Thoracic aorta (tissue), 2 donors: ENCODE results near the gene PNMA8A. TPM values are rescaled to one million over a fixed set of nuclear protein-coding genes. Genes with fewer than 3 reads are reported as not detected.
A peak's percentile ranks its signal among the peaks of the same experiment; 100 is the strongest.

ENCODE experiments used
- ATAC-seq: fragments of 150-250 bp; one replicate; pipeline ENCODE4 v1.8.0; 2017; ENCODE audit warnings: low read depth; ENCODE audit not compliant: insufficient number of reproducible peaks, low FRiP score
- DNase-seq: peaks from one replicate; pipeline ENCODE4 v3.0.0-alpha.2; 2020; ENCODE audit warnings: low spot score
- H3K27ac ChIP-seq, 2 donors: fragments of 200-600 bp; sonication (generic); 1 replicate in 1 of 2; 2 replicates in 1 of 2; pipeline ENCODE4 v1.5.1; 2016; ENCODE audit warnings: mild to moderate bottlenecking in 2 of 2, moderate library complexity in 2 of 2
- H3K27me3 ChIP-seq: fragments of 200-600 bp; sonication (generic); replicated peaks from 2 replicates; pipeline ENCODE4 v1.6.0; 2016; ENCODE audit warnings: mild to moderate bottlenecking; ENCODE audit not compliant: insufficient read depth
- H3K36me3 ChIP-seq: fragments of 200-600 bp; sonication (generic); one replicate; pipeline ENCODE4 v1.5.1; 2016
- H3K4me1 ChIP-seq, 2 donors: fragments of 200-600 bp; sonication (generic); 1 replicate in 1 of 2; 2 replicates in 1 of 2; pipeline versions ENCODE4 v1.5.1 to v1.6.0; 2016; ENCODE audit warnings: low read depth in 2 of 2, mild to moderate bottlenecking in 1 of 2; ENCODE audit not compliant: control insufficient read depth in 1 of 2
- H3K4me3 ChIP-seq: fragments of 200-600 bp; sonication (generic); 2 replicates; pipeline ENCODE4 v1.5.1; 2016; ENCODE audit warnings: mild to moderate bottlenecking
- H3K9me3 ChIP-seq: fragments of 200-600 bp; sonication (generic); 2 replicates; pipeline ENCODE4 v1.5.1; 2016
- CTCF ChIP-seq: fragments of 200-600 bp; sonication (generic); IDR thresholded peaks from one replicate; pipeline ENCODE4 v1.5.1; 2019; ENCODE audit warnings: antibody characterized with exemption
- total RNA-seq, 2 donors: library from RNA; depleted of rRNA; stranded (reverse); fragments of >200 nt; gene quantifications; one replicate each; pipeline versions ENCODE4 v1.1.0 to v1.2.3, GENCODE V29; 2016

The PNMA8A gene
- total RNA-seq, 2 donors from 2014 or later = 5.1 to 14.6 TPM

- no peaks in the 10 kb centered on the region for H3K9me3 ChIP-seq
- no peak overlapping the region for H3K4me3 ChIP-seq
- ATAC-seq (no peak), DNase-seq (no peak)
- TF ChIP-seq CTCF = no peak
- no peaks in the 10 kb centered on the region for H3K36me3 ChIP-seq
- H3K4me1 ChIP-seq = peaks cover 8 to 64% of the 10 kb centered on the region in 2 donors
- H3K27ac ChIP-seq = peak overlapping the region; percentile 75 to 94
- H3K27me3 ChIP-seq = no peaks in the 10 kb centered on the region
These were observed 22.1 kb downstream of the PNMA8A start for GRCh38 chr19:46449228-46449627.

- DNase-seq (no peak), ATAC-seq (no peak)
- no peak for TF ChIP-seq CTCF
- no peaks in the 10 kb centered on the region for H3K27me3 ChIP-seq
- H3K36me3 ChIP-seq = no peaks in the 10 kb centered on the region
- no peaks in the 10 kb centered on the region for H3K9me3 ChIP-seq
- H3K4me1 ChIP-seq = peaks cover 8 to 65% of the 10 kb centered on the region in 2 donors
- peak overlapping the region; percentile 75 to 94 for H3K27ac ChIP-seq
- no peak overlapping the region for H3K4me3 ChIP-seq
These were observed 22.8 kb downstream of the PNMA8A start for GRCh38 chr19:46448601-46449000.

- ATAC-seq (no peak), DNase-seq (no peak)
- no peak for TF ChIP-seq CTCF
- H3K4me3 ChIP-seq = no peak overlapping the region
- H3K27me3 ChIP-seq = no peaks in the 10 kb centered on the region
- peaks cover 8 to 70% of the 10 kb centered on the region in 2 donors for H3K4me1 ChIP-seq
- no peaks in the 10 kb centered on the region for H3K9me3 ChIP-seq
- H3K36me3 ChIP-seq = no peaks in the 10 kb centered on the region
- peak overlapping the region; percentile 75 to 94 for H3K27ac ChIP-seq
These were observed 23.5 kb downstream of the PNMA8A start for GRCh38 chr19:46447824-46448223.

GRCh38 chr19:46447006-46447405 is 24.4 kb downstream of the PNMA8A start:
- DNase-seq (no peak), ATAC-seq (no peak)
- no peaks in the 10 kb centered on the region for H3K36me3 ChIP-seq
- H3K27ac ChIP-seq = peak overlapping the region; percentile 75 to 94
- TF ChIP-seq CTCF = no peak
- H3K27me3 ChIP-seq = no peaks in the 10 kb centered on the region
- no peaks in the 10 kb centered on the region for H3K9me3 ChIP-seq
- H3K4me3 ChIP-seq = no peak overlapping the region
- peaks cover 13 to 73% of the 10 kb centered on the region in 2 donors for H3K4me1 ChIP-seq

- no peaks in the 10 kb centered on the region for H3K9me3 ChIP-seq
- no peak overlapping the region for H3K4me3 ChIP-seq
- H3K27me3 ChIP-seq = no peaks in the 10 kb centered on the region
- no peaks in the 10 kb centered on the region for H3K36me3 ChIP-seq
- ATAC-seq (no peak), DNase-seq (no peak)
- peaks cover 14 to 73% of the 10 kb centered on the region in 2 donors for H3K4me1 ChIP-seq
- TF ChIP-seq CTCF = no peak
- no peak overlapping the region for H3K27ac ChIP-seq
These were observed 25.3 kb downstream of the PNMA8A start for GRCh38 chr19:46446021-46446420.
